ENCODE data around the gene RTL9.
"Not testable (repeated sequence)": the region's sequence is repeated elsewhere in the genome, so short reads cannot be mapped to it uniquely, and the experiment has no call there.

Gene RTL9

DNA sequence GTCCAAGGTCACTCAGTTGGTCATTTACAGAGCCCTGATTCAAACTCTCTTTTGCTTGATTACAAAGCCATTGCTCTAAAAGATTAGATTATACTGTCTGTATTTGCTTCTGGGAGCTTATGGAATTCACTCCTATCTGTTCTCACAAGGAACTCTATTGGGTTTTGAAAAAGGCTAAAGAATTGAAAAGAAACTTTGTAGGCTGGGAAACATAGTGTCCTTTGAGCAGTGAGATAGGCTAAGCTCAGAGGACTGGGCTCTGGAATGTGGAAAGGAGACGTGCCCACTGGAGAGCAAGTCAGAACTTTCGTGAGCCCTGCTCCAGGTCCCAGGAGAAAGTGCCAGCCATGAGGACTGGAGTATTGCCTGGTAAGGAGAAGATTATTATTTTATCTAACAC, at the start of gene RTL9:
Gene RTL9, plus strand, starts transcription at position 301 of the 400 bp plus-strand sequence. CDS start 91,770 bp downstream, outside the sequence.
- DNase-seq = no peak

DNA sequence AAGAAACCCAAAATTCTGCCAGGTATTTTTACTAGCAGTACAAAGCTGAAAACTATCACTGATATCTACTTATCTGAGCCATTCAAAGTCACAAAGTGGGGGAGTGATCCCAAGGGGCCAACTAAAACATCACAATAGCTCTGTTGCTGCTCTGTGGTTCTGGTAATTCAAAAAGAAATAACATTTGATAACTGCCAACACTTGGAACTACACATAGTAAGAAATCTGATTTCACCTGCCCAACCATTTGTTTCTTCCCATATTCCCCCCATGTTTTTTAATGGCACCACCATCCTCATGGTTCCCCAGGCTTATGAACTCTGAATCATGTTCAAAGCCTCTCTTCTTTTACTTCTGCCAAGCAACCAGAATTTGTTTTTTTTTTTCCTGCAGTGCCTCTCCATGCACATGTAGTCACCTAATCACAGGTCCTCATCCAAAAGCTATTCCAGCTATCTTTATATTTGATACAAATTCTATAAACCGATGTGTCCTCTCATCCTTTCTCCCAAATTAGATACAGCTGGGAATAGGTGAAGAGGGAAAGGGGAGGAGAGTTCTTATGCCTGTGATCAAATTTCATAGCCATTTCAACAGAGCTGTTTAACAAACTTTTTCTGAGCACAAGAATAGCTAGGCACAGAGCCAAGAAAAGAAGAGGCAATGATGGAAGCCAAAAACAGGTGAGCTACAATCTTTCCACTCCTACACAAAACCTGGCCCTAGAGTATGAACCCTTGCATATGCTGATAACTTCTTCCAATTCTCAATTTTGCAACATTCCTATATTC, 48.5 kb upstream of the RTL9 start:
- DNase-seq = no peak

DNA sequence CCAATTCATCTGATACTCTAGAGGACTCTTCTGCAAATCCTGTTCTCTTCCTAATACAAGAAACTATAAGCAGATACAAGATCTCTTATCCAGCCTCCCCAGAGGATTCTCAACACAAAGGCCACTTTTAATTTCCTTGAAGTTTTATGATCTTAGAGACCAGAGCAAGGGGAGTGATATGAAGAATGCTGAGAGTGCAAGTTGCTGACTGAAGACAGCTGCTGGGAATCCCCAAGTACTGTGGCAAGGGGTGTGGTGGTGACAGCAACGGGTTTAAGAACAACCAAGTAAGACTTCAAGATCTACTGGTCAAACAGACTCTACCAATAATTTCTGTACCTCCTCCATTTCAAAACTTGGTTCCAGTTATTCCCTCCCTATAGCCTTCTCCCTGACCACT, 47.8 kb upstream of the RTL9 start:
- no peak for DNase-seq

DNA sequence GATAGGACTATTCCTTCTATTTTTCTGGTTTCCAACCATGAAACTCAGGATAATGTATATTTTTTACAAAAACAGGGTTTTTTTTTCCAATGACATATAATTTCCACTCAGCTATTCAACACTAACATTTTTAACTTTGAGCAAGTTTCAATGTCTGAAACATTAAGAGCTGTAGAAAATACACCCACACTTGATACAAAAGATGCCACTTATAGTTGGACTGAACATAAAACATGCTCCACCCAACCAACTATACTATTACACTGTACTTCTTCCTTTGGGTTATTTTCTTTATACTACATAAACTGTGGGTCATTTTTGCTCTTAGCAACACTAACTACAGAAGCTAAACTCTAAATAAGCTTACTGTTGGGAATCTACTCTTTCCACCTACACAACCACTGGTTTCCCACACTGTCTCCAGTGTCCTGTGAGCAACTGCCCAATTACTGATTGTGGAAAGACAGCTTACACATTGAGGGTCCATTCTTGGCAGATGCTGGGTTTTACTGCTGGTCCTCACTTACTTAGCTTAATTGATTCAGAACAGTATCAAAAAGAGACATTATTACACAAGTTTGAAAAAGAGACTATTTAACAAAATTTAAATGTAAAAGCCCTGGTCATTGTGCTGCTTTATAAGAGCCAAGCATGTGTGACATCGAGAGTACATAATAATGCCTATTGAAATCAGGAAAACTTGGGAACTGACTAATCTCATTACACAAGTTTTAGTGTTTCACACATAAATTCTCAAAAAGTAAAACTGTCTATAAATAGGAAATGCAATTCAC, 47.0 kb upstream of the RTL9 start:
- no peak for DNase-seq

DNA sequence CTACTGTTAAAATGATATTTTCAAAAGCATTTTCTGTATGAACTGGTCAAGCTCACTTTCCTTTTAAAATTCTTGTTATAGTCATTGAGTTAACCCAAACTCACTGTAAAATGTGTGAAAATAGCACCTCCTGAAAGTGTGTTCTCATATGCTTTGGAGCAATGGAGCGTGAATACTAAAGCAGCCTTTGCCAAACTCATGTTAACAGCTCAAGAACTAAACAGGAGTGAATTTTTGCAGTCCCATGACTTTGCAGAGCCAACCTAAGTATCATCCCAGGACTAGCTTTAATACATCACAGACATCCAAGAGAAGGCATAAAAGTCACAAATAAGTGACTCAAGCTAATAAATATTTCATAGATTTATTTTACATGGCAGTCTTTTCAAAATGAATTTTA, 43.1 kb upstream of the RTL9 start:
- no peak for DNase-seq

DNA sequence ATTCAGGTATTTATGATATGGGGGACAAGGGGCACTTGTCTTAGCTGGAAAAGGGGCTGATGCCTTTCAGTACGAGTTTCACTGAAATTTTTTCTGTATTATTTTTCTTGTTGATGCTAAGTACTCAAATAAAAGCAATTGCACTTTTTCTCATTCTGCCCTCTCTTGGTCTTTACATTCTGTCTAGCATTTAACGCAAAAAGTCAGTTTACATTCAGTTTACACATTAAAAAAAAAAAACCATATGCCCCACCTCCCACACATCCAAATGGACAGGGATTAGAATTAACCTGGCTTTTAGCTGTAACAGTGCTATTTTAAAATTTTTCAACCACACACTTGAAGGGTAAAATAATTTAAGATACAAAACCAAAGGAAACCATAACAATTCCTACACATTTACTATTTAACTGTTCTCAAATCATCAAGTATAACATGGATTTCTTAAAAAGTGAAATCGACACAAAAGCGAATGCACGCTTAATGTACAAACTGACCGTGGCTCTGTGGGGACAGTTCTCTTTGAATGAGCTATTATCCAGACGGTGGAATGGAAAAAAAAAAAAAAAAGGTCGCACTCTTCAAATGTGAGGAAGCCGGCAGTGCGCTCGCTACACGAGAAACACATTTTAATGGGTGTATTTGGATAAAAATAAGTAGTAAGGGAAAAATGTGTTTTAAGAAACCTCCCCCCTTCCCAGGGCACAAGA, 42.1 kb upstream of the RTL9 start:
- no peak for DNase-seq

DNA sequence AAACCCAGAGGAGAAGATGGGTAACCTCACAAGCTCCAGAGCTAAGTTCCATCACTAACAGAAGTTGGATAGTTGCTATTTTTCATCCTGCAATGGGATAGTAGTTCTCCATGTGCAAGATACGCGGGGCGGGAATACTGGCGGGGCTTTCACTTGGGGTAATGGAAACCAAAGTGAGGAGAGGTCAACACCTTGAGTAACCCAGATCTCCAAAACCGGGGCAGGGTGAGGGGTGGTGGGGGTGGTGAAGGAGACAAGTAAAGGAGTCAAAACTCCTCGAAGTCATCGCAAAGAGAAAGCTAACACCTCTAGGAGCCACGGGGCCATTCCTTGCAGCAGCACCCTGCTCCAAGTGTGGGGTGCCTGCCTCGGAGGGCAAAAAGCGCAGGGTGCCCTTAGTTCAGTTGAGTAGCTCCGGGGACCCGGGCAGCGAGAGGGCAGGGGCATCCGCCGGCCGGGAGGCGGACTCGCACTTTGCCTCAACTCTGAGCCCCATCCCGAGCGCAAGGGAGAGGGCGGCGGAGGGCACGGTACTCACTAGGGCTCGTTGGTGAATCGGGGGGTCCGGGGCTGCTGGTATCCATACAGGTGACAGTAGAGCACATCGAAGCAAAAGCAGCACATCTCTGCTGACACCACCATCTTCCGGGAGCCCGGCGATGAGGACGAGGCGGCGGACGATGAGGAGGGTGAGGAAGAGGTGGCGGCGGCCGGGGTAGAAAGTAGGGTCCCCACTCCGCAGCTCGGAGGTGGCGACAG, 41.4 kb upstream of the RTL9 start:
- no peak for DNase-seq

DNA sequence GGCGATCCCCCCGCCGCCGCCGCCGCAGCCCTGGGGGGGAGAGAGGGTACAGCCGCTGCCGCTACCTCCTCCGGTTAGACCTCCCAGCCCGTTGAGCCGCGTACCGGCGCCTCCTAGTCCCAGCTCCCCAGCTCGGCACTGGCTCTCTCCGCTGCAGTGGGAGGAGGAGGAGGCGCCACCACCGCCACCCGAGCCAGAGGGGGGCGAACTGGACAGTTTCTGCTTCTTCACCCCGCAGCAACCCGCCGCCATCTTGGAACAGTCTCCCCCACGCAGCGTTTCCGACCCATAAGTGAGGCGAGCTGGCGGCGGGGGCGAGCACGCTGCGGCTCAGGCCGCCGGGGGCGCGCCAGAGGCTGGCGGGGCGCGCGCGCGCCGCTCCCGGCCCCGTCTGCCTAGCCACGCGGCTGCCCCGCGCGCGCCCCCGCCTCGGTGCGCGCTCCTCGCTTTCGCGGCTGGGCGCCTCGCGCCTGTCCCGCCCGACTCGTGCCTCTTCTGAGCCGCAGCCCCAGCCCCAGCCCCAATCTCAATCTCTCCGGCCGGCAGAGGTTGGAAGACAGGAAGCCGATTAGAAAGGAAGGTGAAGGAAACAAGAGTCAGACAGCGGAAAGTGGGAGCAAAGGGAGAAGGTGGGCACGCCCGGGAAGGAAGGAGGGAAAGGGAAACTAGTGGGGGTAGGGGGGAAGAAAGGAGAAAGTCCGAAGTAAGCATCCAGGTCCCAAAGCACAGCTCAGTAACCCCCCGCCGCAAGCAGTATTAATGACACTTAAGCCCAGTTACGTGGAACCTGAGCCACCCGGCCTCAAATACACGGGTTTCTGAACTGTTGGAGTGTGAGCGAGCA, 40.6 kb upstream of the RTL9 start, which contains the start of gene AMMECR1:
Gene AMMECR1, minus strand, starts transcription at position 266 of the 844 bp plus-strand sequence. Its CDS starts 14 bp downstream, at position 252.
- peak; percentile 55 to 82 for DNase-seq

DNA sequence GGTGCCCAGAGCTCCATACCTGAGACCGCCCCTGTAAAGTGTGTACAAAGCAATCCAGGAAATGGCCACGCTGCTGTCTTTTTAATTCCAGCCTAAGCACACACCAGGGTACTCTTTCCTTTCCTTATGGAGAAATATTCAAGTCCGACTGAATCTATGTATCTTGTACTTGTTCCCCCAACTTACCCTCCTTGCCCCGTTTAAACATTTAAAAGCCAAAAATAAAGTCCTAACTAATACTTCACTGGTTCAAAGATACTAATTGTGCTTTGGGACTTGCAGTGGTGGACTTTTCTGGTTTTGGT, 40.0 kb upstream of the RTL9 start:
- peak in 1 of 2 experiments; percentile 6 for DNase-seq

DNA sequence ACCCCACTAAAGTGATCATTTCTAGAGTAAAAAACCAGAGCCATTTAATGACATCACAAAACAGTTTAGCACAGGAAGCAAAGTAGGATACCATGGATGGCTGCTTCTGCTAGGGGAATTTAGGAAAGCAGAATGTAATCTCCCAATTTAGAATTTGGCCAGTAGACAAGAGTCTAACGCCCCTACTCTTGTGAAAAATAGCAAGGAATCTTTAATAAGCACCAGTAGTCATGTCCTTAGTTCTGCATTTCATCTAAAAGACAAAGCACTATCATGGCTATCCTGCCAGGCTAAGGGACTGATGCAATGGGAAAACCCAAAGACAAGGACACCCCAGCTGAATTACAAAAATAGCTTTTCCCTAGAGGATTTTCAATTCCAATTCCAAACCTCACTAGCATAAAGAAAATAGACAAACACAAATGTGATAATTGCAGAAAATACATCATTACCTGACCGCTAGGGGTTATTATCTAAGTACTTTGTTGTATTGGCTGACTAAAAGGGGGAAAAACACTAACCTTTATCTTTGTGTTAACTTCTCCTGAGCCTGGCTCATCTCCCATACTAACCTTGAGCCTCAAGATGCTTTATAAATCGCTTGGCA, 38.2 kb upstream of the RTL9 start:
- peak; percentile 3 to 44 for DNase-seq

- DNase-seq = no peak
Measured at GRCh38 chrX:110321081-110321480, 37.6 kb upstream of the RTL9 start.

DNA sequence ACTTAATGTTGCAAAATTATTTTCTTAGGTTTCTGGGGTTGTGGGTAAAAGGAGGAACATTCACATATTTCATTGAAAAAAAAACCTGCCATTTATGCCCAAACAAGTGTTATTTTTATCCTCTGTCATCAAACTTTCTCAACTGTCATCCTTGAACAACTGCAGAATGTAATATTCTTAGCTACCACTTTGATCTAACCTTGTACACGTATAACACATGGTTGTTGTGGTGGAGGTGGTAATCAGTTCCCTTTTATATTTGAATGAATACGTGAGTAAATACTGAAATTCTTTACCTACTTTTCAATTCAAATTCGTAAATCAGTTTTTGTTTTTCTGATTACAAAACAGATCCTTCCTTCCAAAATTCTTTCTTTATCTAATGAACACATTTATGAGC, 37.0 kb upstream of the RTL9 start:
- DNase-seq = no peak

DNA sequence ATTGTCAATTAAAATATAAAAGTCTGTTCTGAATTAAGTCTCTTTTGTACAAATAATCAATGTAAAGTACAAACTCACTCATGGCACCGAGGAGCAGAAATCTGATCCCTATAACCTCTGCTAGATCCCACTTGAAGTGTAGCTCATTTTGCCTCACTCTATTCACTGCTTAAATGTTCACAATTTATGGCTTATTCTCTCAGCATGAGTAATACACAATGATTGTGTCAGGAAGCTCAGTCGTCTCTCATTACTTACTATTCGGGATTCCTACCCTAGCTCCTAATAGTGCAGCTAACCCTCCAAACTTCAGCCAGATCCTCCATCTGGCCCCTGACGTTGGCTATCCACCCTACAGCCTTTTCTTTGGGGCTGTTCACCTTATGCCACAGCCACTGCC, 36.0 kb upstream of the RTL9 start:
- DNase-seq = no peak

- DNase-seq = no peak
Measured at GRCh38 chrX:110326712-110327111, 31.9 kb upstream of the RTL9 start.

DNA sequence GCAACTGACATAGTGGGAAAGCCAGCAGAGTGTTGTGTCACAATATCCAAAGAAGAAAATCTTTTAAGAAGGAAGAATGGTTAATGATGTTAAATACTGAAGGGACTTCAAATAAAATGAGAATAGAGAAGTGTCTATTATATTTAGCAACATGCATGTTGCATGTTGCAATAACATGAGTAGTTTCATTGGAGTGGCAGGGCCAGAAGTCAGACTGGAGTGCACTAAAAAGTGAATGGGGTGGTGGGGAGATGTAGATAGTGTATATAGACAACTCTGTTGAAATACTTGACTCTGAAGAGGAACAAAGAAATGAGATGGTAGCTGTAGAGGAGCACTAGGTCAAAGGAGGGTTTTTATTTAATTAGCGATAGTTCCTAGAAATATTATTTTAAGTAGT, 31.3 kb upstream of the RTL9 start:
- no peak for DNase-seq

DNA sequence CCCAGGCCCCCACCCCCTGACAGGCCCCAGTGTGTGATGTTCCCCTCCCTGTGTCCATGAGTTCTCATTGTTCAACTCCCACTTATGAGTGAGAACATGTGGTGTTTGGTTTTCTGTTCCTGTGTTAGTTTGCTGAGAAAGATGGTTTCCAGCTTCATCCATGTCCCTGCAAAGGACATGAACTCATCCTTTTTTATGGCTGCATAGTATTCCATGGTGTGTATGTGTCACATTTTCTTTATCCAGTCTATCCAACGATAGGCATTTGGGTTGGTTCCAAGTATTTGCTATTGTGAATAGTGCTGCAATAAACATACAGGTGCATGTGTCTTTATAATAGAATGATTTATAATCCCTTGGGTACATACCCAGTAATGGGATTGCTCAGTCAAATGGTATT, 30.0 kb upstream of the RTL9 start:
- not testable (repeated sequence) for DNase-seq

DNA sequence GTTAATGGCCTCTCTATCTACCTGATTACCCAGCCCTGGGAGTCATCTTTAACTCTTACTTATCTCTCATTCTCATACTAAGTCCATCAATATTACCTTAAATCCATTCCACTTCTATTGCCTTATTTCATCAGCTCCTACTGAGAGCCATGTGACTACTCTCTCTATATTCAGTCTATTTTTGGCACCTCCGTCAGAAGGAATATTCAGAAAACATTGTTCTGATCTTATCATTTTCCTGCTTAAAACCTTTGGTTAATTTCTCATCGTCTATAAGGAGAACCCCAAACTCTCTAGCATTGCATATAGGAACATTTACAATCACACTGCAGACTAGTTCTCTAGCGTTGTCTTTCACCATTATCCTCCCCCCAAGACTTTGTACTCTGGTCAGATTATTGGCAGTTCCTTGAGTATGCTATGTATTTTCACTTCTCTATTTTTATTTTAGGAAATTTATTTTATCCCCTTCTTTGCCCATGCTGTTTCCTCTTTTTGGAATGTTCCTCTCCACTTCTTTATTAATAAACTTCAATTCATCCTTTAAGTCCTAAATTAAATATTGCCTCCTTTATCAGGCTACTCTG, 27.1 kb upstream of the RTL9 start:
- DNase-seq = no peak

- not testable (repeated sequence) for DNase-seq
Measured at GRCh38 chrX:110333458-110333857, 25.2 kb upstream of the RTL9 start.

GRCh38 chrX:110338935-110339334, 19.7 kb upstream of the RTL9 start:
- DNase-seq = no peak

- DNase-seq = no peak
Measured at GRCh38 chrX:110341189-110342035, 17.2 kb upstream of the RTL9 start.
